DOHH2 (cell line): ENCODE measurements around the gene RRP8.

ENCODE experiments used
- H3F3A ChIP-seq: fragments of 200-600 bp; sonication (generic), shearing (Covaris generic); 2 replicates; pipeline ENCODE4 v1.6.0; 2016; ENCODE audit warnings: antibody characterized with exemption, mild to moderate bottlenecking; ENCODE audit not compliant: control insufficient read depth, insufficient read depth
- H3K27ac ChIP-seq: fragments of 200-600 bp; sonication (generic); 2 replicates; pipeline ENCODE4 v1.5.1; 2014; ENCODE audit warnings: low read depth, mild to moderate bottlenecking, low read length, moderate library complexity
- H3K27me3 ChIP-seq: fragments of 200-600 bp; sonication (generic); 2 replicates; pipeline ENCODE4 v1.6.1; 2014; ENCODE audit warnings: mild to moderate bottlenecking, low read length, mixed read lengths; ENCODE audit not compliant: control insufficient read depth
- H3K36me3 ChIP-seq: fragments of 200-600 bp; sonication (generic); 2 replicates; pipeline ENCODE4 v1.6.1; 2014; ENCODE audit warnings: mild to moderate bottlenecking, low read length, moderate library complexity, mixed read lengths; ENCODE audit not compliant: control insufficient read depth
- H3K4me1 ChIP-seq: fragments of 200-600 bp; sonication (generic); 2 replicates; pipeline ENCODE4 v1.6.1; 2014; ENCODE audit warnings: mild to moderate bottlenecking, low read length, mixed read lengths; ENCODE audit not compliant: control insufficient read depth
- H3K4me2 ChIP-seq: fragments of 200-600 bp; sonication (generic); 2 replicates; pipeline ENCODE4 v1.6.0; 2014; ENCODE audit warnings: mild to moderate bottlenecking, low read length, moderate library complexity
- H3K4me3 ChIP-seq: fragments of 200-600 bp; sonication (generic); 2 replicates; pipeline ENCODE4 v1.5.1; 2014; ENCODE audit warnings: mild to moderate bottlenecking, low read length, mixed read lengths
- H3K79me2 ChIP-seq: fragments of 200-600 bp; sonication (generic); 2 replicates; pipeline ENCODE4 v1.6.1; 2014; ENCODE audit warnings: mild to moderate bottlenecking, low read length, mixed read lengths; ENCODE audit not compliant: control insufficient read depth
- H3K9me2 ChIP-seq: fragments of 200-600 bp; sonication (generic); replicated peaks from 2 replicates; pipeline ENCODE4 v1.6.1; 2014; ENCODE audit warnings: mild to moderate bottlenecking, low read length, mixed read lengths; ENCODE audit not compliant: control insufficient read depth
- H3K9me3 ChIP-seq: fragments of 200-600 bp; sonication (generic); 2 replicates; pipeline ENCODE4 v1.6.1; 2014; ENCODE audit warnings: antibody characterized with exemption, low read length, mixed read lengths; ENCODE audit not compliant: control insufficient read depth, insufficient read depth
- H4K20me1 ChIP-seq: fragments of 200-600 bp; sonication (generic); 2 replicates; pipeline ENCODE4 v1.6.0; 2014; ENCODE audit warnings: low read depth, mild to moderate bottlenecking, antibody characterized with exemption, low read length, moderate library complexity; ENCODE audit not compliant: control insufficient read depth, insufficient read depth
- EZH2phosphoT487 ChIP-seq: fragments of 200-600 bp; sonication (generic); IDR thresholded peaks from 2 replicates; pipeline ENCODE4 v1.6.1; 2017; ENCODE audit warnings: borderline replicate concordance, mild to moderate bottlenecking, antibody characterized with exemption, low read length, moderate library complexity, mixed read lengths
- TF ChIP-seq, protein P1 (sequence below): fragments of 200-600 bp; sonication (generic); IDR thresholded peaks from one replicate; pipeline ENCODE4 v1.5.1; 2014; ENCODE audit warnings: antibody characterized with exemption, mild to moderate bottlenecking, low read depth, low read length; ENCODE audit not compliant: poor library complexity, severe bottlenecking

The RRP8 gene

GRCh38 chr11:6567371-6567745 is 36.1 kb downstream of the RRP8 start:
- Histone ChIP-seq H3K9me3 (no peaks in the 10 kb centered on the region), H3K9me2 (no peaks in the 10 kb centered on the region)
- TF ChIP-seq, protein P1, sequence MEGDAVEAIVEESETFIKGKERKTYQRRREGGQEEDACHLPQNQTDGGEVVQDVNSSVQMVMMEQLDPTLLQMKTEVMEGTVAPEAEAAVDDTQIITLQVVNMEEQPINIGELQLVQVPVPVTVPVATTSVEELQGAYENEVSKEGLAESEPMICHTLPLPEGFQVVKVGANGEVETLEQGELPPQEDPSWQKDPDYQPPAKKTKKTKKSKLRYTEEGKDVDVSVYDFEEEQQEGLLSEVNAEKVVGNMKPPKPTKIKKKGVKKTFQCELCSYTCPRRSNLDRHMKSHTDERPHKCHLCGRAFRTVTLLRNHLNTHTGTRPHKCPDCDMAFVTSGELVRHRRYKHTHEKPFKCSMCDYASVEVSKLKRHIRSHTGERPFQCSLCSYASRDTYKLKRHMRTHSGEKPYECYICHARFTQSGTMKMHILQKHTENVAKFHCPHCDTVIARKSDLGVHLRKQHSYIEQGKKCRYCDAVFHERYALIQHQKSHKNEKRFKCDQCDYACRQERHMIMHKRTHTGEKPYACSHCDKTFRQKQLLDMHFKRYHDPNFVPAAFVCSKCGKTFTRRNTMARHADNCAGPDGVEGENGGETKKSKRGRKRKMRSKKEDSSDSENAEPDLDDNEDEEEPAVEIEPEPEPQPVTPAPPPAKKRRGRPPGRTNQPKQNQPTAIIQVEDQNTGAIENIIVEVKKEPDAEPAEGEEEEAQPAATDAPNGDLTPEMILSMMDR, result no peak
- no peak for TF ChIP-seq EZH2phosphoT487

DNA sequence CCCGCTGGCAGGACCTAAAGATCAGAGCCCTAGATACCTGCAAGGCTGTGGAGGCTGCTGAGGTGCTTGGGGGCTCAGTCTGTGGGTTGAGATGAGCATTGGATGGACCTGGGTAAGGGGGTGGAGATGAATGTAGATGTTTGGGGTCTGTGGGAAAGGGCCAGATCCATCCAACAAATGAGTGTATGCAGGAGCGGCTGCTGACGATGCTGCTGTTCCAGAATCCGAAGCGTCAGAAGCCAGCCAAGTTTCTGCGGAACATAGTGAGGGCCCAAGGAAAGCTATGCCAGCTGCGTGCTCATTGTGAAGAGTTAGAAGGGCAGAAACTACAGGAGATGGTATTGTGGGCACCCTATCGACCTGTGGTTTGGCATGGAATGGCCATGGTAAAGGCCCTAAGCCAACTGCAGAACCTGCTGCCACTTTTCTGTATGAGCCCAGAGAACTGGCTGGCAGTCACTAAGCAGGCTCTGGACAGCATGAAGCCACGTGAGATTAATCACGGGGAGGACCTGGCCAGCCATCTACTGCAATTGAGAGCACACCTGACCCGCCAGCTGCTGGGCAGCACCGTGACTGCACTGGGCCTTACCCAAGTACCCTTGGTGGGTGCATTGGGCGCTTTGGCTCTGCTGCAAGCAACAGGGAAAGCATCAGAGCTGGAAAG is 36.6 kb downstream of the RRP8 start:
- Histone ChIP-seq H3K4me2 (no peak overlapping the region), H4K20me1 (no peaks in the 10 kb centered on the region), H3K27ac (no peak overlapping the region), H3K9me2 (no peaks in the 10 kb centered on the region), H3K79me2 (no peaks in the 10 kb centered on the region), H3K27me3 (no peaks in the 10 kb centered on the region), H3K4me3 (no peak overlapping the region), H3F3A (no peaks in the 10 kb centered on the region), H3K4me1 (no peaks in the 10 kb centered on the region), H3K36me3 (no peaks in the 10 kb centered on the region), H3K9me3 (no peaks in the 10 kb centered on the region)
- TF ChIP-seq EZH2phosphoT487, result no peak
- TF ChIP-seq, protein P1, result no peak

More at GRCh38 chr11:6567371-6567745, 36.1 kb downstream of the RRP8 start:
- H3K4me2 ChIP-seq, result no peak overlapping the region
- H3K4me3 ChIP-seq, result no peak overlapping the region
- no peaks in the 10 kb centered on the region for H3F3A ChIP-seq
- H3K79me2 ChIP-seq, result no peaks in the 10 kb centered on the region
- H3K36me3 ChIP-seq, result no peaks in the 10 kb centered on the region
- no peaks in the 10 kb centered on the region for H3K4me1 ChIP-seq
- no peaks in the 10 kb centered on the region for H4K20me1 ChIP-seq
- no peak overlapping the region for H3K27ac ChIP-seq
- H3K27me3 ChIP-seq, result no peaks in the 10 kb centered on the region

GRCh38 chr11:6565988-6566703 is 37.3 kb downstream of the RRP8 start:
- Histone ChIP-seq H3K4me1 (no peaks in the 10 kb centered on the region), H3K9me3 (no peaks in the 10 kb centered on the region), H3K36me3 (no peaks in the 10 kb centered on the region), H3K27ac (no peak overlapping the region), H3K9me2 (no peaks in the 10 kb centered on the region), H3K27me3 (no peaks in the 10 kb centered on the region), H3K79me2 (no peaks in the 10 kb centered on the region), H3K4me3 (no peak overlapping the region), H3F3A (no peaks in the 10 kb centered on the region), H3K4me2 (no peak overlapping the region), H4K20me1 (no peaks in the 10 kb centered on the region)
- TF ChIP-seq EZH2phosphoT487, result no peak
- TF ChIP-seq, protein P1, result no peak
